H1 (cell line): ENCODE measurements around the gene COX7B2.

Experiments
- EP300 ChIP-seq, 2 experiments: IDR thresholded peaks; 1 replicate in 1 of 2; 2 replicates in 1 of 2; pipeline ENCODE4 v1.6.1; 2011 to 2012; ENCODE audit warnings: low read depth in 2 of 2, low read length in 2 of 2, mild to moderate bottlenecking in 2 of 2, borderline replicate concordance in 1 of 2, inconsistent platforms in 1 of 2, moderate library complexity in 1 of 2
- GABPA ChIP-seq: IDR thresholded peaks from 2 replicates; pipeline ENCODE4 v1.6.1; 2011; ENCODE audit warnings: mild to moderate bottlenecking, low read length, moderate library complexity, borderline replicate concordance; ENCODE audit not compliant: insufficient read depth
- KDM1A ChIP-seq: fragments of 200-600, 300-600 bp; sonication (generic); IDR thresholded peaks from 2 replicates; pipeline ENCODE4 v1.7.1; 2016; ENCODE audit warnings: mild to moderate bottlenecking, low read length, borderline replicate concordance
- POLR2A ChIP-seq, 2 experiments: IDR thresholded peaks; 1 replicate in 1 of 2; 2 replicates in 1 of 2; pipeline ENCODE4 v1.6.1; 2011; ENCODE audit warnings: low read depth in 2 of 2, low read length in 2 of 2, mild to moderate bottlenecking in 2 of 2; ENCODE audit errors: control extremely low read depth in 1 of 2
- POLR2AphosphoS5 ChIP-seq: IDR thresholded peaks from 2 replicates; pipeline ENCODE4 v1.6.1; 2011; ENCODE audit warnings: low read depth, low read length
- POU5F1 ChIP-seq: IDR thresholded peaks from 2 replicates; pipeline ENCODE4 v1.6.1; 2011; ENCODE audit warnings: low read depth, mild to moderate bottlenecking, low read length, moderate library complexity
- TAF1 ChIP-seq: IDR thresholded peaks from 2 replicates; pipeline ENCODE4 v1.6.1; 2011; ENCODE audit warnings: mild to moderate bottlenecking, low read depth, low read length
- TF ChIP-seq, protein P1 (sequence below): IDR thresholded peaks from 2 replicates; pipeline ENCODE4 v1.6.1; 2012; ENCODE audit warnings: inconsistent platforms
- TF ChIP-seq, protein P2 (sequence below), 3 experiments: IDR thresholded peaks; 1 replicate in 2 of 3; 2 replicates in 1 of 3; pipeline versions ENCODE4 v1.5.1 to v1.6.1; 2011; ENCODE audit warnings: low read length in 3 of 3, mild to moderate bottlenecking in 3 of 3, inconsistent platforms in 2 of 3, low read depth in 1 of 3, moderate library complexity in 1 of 3; ENCODE audit not compliant: insufficient read depth in 1 of 3; ENCODE audit errors: control extremely low read depth in 1 of 3
- TF ChIP-seq, protein P3 (sequence below): IDR thresholded peaks from 2 replicates; pipeline ENCODE4 v1.6.1; 2012; ENCODE audit warnings: low read length, inconsistent platforms

DNA sequence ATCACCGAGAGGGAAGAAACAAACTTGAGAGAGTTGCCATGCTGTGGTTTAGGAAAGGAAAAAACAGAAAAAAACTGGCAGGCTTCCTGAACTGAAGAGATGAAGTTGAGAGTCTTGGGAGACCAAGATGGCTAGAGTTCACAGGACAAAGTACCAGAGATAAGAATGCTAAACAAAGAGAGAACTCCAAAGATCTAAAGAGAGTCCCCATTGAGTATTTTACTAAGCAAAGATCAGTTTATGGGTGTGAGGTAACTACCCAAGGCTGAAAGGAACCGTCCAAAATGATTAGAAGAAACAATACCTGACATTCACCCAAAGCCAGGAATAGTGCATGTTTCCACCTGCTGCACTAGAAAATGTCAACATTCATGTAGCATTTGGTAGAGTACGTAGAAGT, 21.8 kb upstream of the COX7B2 start:
- TF ChIP-seq, protein P1, sequence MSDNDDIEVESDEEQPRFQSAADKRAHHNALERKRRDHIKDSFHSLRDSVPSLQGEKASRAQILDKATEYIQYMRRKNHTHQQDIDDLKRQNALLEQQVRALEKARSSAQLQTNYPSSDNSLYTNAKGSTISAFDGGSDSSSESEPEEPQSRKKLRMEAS: no peak
- TF ChIP-seq KDM1A (no peak), TAF1 (no peak), GABPA (no peak), EP300 (IDR thresholded peaks at IDR 0.05; ENCODE audit: borderline replicate concordance in 1 of 2, low read depth in 2 of 2, low read length in 2 of 2) (no peak), POLR2AphosphoS5 (no peak), POLR2A (IDR thresholded peaks at IDR 0.05; ENCODE audit: control extremely low read depth in 1 of 2, low read depth in 2 of 2, low read length in 2 of 2) (no peak), POU5F1 (no peak)
- TF ChIP-seq, protein P2, sequence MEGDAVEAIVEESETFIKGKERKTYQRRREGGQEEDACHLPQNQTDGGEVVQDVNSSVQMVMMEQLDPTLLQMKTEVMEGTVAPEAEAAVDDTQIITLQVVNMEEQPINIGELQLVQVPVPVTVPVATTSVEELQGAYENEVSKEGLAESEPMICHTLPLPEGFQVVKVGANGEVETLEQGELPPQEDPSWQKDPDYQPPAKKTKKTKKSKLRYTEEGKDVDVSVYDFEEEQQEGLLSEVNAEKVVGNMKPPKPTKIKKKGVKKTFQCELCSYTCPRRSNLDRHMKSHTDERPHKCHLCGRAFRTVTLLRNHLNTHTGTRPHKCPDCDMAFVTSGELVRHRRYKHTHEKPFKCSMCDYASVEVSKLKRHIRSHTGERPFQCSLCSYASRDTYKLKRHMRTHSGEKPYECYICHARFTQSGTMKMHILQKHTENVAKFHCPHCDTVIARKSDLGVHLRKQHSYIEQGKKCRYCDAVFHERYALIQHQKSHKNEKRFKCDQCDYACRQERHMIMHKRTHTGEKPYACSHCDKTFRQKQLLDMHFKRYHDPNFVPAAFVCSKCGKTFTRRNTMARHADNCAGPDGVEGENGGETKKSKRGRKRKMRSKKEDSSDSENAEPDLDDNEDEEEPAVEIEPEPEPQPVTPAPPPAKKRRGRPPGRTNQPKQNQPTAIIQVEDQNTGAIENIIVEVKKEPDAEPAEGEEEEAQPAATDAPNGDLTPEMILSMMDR (IDR thresholded peaks at IDR 0.05; ENCODE audit: control extremely low read depth in 1 of 3, insufficient read depth in 1 of 3, low read depth in 1 of 3, low read length in 3 of 3): no peak
- TF ChIP-seq, protein P3, sequence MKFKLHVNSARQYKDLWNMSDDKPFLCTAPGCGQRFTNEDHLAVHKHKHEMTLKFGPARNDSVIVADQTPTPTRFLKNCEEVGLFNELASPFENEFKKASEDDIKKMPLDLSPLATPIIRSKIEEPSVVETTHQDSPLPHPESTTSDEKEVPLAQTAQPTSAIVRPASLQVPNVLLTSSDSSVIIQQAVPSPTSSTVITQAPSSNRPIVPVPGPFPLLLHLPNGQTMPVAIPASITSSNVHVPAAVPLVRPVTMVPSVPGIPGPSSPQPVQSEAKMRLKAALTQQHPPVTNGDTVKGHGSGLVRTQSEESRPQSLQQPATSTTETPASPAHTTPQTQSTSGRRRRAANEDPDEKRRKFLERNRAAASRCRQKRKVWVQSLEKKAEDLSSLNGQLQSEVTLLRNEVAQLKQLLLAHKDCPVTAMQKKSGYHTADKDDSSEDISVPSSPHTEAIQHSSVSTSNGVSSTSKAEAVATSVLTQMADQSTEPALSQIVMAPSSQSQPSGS: no peak
